ENCODE results near the gene CCL16. TPM values are rescaled to one million over a fixed set of nuclear protein-coding genes. Genes with fewer than 3 reads are reported as not detected.

The CCL16 gene
- total and polyA plus RNA-seq, 2 of the 8 experiments (the other 6 are each of a cell fraction or from before 2014, with no cell fraction given) = not detected

GRCh38 chr17:35930211-35931065 lies 50.9 kb downstream of the CCL16 start, which contains the start of gene RDM1 (continued):
- no peak for TF ChIP-seq ATF3 (IDR thresholded peaks at IDR 0.05; ENCODE audit: insufficient read depth, low read depth, low read length)
- 0 out of 4 replicates have a peak, but pooled peaks of 1 of the 2 experiments have one; percentile 79 for TF ChIP-seq HDAC2 (IDR thresholded peaks at IDR 0.05; ENCODE audit: borderline replicate concordance in 1 of 2, low read depth in 2 of 2, low read length in 2 of 2)
- TF ChIP-seq EGR1 (IDR thresholded peaks at IDR 0.05; ENCODE audit: borderline replicate concordance, low read depth, low read length) = peak; percentile 37; the same call in 1 of the 2 replicates
- peak; percentile 57; the same call in 1 of the 2 replicates for TF ChIP-seq PHF8 (conservative IDR thresholded peaks at IDR 0.05; ENCODE audit: low read depth, low read length)
- TF ChIP-seq POLR2A (IDR thresholded peaks at IDR 0.05; ENCODE audit: control extremely low read depth in 1 of 2, low read depth in 2 of 2, low read length in 2 of 2) = peak in 1 of 2 experiments; percentile 58; a peak in 2 of 3 replicates
- 0 out of 2 replicates have a peak, but pooled peaks have one; percentile 15 for TF ChIP-seq TAF1 (IDR thresholded peaks at IDR 0.05; ENCODE audit: low read depth, low read length)
- peak; percentile 53; the same call in 1 of the 2 replicates for TF ChIP-seq POLR2AphosphoS5 (IDR thresholded peaks at IDR 0.05; ENCODE audit: low read depth, low read length)

All from H1 (cell line).